IPS DF 6.9 (cell line): ENCODE data around the gene RIMS4.

Experiments
- DNase-seq: peaks from one replicate; pipeline ENCODE4 v3.0.0-alpha.2; 2013; ENCODE audit warnings: low read depth, low spot score
- H3K27ac ChIP-seq: one replicate; pipeline ENCODE4 v1.5.1; 2013; ENCODE audit warnings: low read length, control low read depth
- H3K27me3 ChIP-seq: 2 replicates; pipeline ENCODE4 v1.6.1; 2013; ENCODE audit warnings: mild to moderate bottlenecking, low read length; ENCODE audit not compliant: control insufficient read depth, insufficient read depth
- H3K36me3 ChIP-seq: 2 replicates; pipeline ENCODE4 v1.6.1; 2013; ENCODE audit warnings: low read length; ENCODE audit not compliant: control insufficient read depth, insufficient read depth
- H3K4me1 ChIP-seq: 2 replicates; pipeline ENCODE4 v1.6.1; 2013; ENCODE audit warnings: low read length; ENCODE audit not compliant: control insufficient read depth, insufficient read depth
- H3K4me3 ChIP-seq: 2 replicates; pipeline ENCODE4 v1.5.1; 2013; ENCODE audit warnings: mild to moderate bottlenecking, low read length
- H3K9me3 ChIP-seq: 2 replicates; pipeline ENCODE4 v1.6.1; 2013; ENCODE audit warnings: low read length, inconsistent platforms; ENCODE audit not compliant: control insufficient read depth, insufficient read depth
- WGBS: extraction: QIAGEN DNeasy Blood & Tissue Kit; methylation state at CpG from one replicate; pipeline ENCODE4 v1.1.7; 2013; ENCODE audit warnings: mixed read lengths, missing lambda C conversion rate; ENCODE audit not compliant: insufficient read length, insufficient coverage; 5-methylcytosine and 5-hydroxymethylcytosine counted together

Gene RIMS4

GRCh38 chr20:44743080-44743701 lies 67.2 kb downstream of the RIMS4 start:
- Histone ChIP-seq H3K36me3 (no peaks in the 10 kb centered on the region), H3K4me3 (no peak overlapping the region), H3K27ac (no peak overlapping the region), H3K4me1 (no peaks in the 10 kb centered on the region), H3K9me3 (no peaks in the 10 kb centered on the region), H3K27me3 (peaks cover 9% of the 10 kb centered on the region; the same call in 1 of the 2 replicates)
- no peak for DNase-seq
- WGBS: no CpG with 5 or more reads among the region's 7 CpGs

- DNase-seq: no peak
- H3K36me3 ChIP-seq: no peaks in the 10 kb centered on the region
- no peak overlapping the region for H3K4me3 ChIP-seq
- H3K4me1 ChIP-seq: no peaks in the 10 kb centered on the region
- no peaks in the 10 kb centered on the region for H3K9me3 ChIP-seq
- peaks cover 9% of the 10 kb centered on the region; the same call in 1 of the 2 replicates for H3K27me3 ChIP-seq
- no peak overlapping the region for H3K27ac ChIP-seq
- WGBS: no CpG with 5 or more reads among the region's 14 CpGs
These were observed 67.9 kb downstream of the RIMS4 start for GRCh38 chr20:44742304-44743079.

DNA sequence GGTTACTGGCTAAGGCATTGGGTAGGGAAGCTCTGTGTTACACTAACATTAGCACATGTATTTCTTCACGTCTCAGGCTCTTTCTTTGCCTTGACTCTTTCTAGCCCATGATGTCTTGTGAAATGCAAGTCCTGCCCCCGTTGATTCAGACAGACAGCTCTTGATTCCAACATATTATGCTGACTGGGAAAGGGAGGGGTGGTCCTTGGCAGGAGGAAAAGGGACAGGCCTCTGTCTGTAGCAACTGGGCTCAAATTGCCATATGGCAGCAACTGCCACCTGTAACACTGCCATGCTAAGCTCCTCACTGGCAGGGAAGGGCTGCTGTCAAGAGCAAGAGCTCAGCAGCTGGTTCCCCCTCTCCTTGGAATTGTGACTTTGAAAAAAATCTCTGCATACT lies 70.4 kb downstream of the RIMS4 start:
- no peaks in the 10 kb centered on the region for H3K36me3 ChIP-seq
- no peak overlapping the region for H3K27ac ChIP-seq
- H3K27me3 ChIP-seq: no peaks in the 10 kb centered on the region
- no peak overlapping the region for H3K4me3 ChIP-seq
- WGBS: no CpG with 5 or more reads among the region's 2 CpGs
- H3K4me1 ChIP-seq: no peaks in the 10 kb centered on the region
- DNase-seq: no peak
- no peaks in the 10 kb centered on the region for H3K9me3 ChIP-seq

- WGBS: no CpG with 5 or more reads among the region's 7 CpGs
- no peaks in the 10 kb centered on the region for H3K9me3 ChIP-seq
- H3K36me3 ChIP-seq: no peaks in the 10 kb centered on the region
- no peaks in the 10 kb centered on the region for H3K4me1 ChIP-seq
- peak; percentile 93 for DNase-seq
- H3K27ac ChIP-seq: no peak overlapping the region
- no peak overlapping the region for H3K4me3 ChIP-seq
- no peaks in the 10 kb centered on the region for H3K27me3 ChIP-seq
These were observed 71.4 kb downstream of the RIMS4 start for GRCh38 chr20:44738813-44739477.

GRCh38 chr20:44737116-44737515 lies 73.2 kb downstream of the RIMS4 start:
- no peak overlapping the region for H3K4me3 ChIP-seq
- no peaks in the 10 kb centered on the region for H3K4me1 ChIP-seq
- H3K9me3 ChIP-seq: no peaks in the 10 kb centered on the region
- no peak overlapping the region for H3K27ac ChIP-seq
- no peak for DNase-seq
- no peaks in the 10 kb centered on the region for H3K36me3 ChIP-seq
- WGBS: no CpG with 5 or more reads among the region's 4 CpGs
- H3K27me3 ChIP-seq: no peaks in the 10 kb centered on the region

DNA sequence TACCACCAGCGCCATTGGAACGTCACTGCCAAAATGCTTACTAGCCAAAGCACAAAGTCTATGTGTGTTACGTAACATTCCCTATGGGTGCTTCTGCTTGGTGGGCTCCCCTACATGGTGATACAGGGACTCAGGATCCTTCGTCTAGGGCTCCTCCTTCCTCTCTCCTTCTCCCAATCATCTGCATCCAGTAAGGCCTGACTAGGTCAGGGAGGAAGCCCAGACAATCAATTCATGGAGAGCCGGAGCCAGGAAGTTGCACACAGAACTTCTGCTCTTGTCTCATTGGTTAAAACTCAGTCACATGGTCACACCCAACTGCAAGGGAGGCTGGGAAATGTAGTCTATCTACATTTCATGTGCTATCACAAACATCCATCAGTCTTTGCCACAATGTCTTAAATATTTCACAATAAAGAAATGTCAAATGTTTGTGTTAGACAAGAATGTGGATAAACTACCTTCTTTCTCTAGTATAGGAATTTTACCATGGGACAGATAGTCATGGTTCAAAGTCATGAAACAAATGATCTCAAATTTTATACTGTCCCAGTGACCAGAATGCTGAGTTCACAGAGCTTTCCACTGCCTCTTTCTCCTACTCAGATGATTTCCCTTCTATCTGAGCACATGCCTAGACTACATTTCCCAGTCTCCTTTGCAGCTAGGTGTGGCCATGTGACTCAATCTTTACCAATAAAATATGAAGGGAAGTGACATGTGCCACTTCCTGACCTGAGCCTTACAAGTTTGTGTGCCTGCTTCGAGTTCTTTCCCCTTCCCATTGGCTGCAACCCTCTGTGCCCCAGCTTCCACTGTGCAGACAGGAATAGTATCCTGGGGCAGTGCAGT lies 74.0 kb downstream of the RIMS4 start:
- peak; percentile 94 for DNase-seq
- no CpG with 5 or more reads among the region's 6 CpGs for WGBS

DNA sequence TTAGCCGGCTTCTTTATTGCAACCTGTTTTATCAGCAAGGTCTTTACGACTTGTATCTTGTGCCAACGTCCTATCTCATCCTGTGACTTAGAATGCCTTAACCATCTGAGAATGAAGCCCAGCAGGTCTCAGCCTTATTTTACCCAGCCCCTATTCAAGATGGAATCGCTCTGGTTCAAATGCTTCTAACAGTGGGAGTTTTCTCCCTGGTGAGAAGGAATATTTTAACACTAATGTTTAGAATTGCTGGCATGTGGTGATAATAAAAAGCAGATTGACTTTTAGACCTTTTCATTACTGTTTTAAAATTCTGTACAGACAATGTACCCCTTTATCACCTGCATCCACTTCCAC lies 74.6 kb downstream of the RIMS4 start:
- no peak for DNase-seq
- no peak overlapping the region for H3K27ac ChIP-seq
- whole genome bisulfite sequencing: no CpG with 5 or more reads among the region's 4 CpGs
- no peaks in the 10 kb centered on the region for H3K27me3 ChIP-seq
- H3K4me1 ChIP-seq: no peaks in the 10 kb centered on the region
- H3K9me3 ChIP-seq: no peaks in the 10 kb centered on the region
- H3K4me3 ChIP-seq: no peak overlapping the region
- H3K36me3 ChIP-seq: no peaks in the 10 kb centered on the region

More for the DNA sequence above, 74.0 kb downstream of the RIMS4 start:
- H3K4me3 ChIP-seq: no peak overlapping the region
- H3K27ac ChIP-seq: no peak overlapping the region
- no peaks in the 10 kb centered on the region for H3K4me1 ChIP-seq
- H3K36me3 ChIP-seq: no peaks in the 10 kb centered on the region
- no peaks in the 10 kb centered on the region for H3K9me3 ChIP-seq
- H3K27me3 ChIP-seq: no peaks in the 10 kb centered on the region

- Histone ChIP-seq H3K27me3 (no peaks in the 10 kb centered on the region), H3K36me3 (no peaks in the 10 kb centered on the region), H3K9me3 (no peaks in the 10 kb centered on the region), H3K4me3 (no peak overlapping the region), H3K4me1 (no peaks in the 10 kb centered on the region), H3K27ac (no peak overlapping the region)
- no CpG with 5 or more reads among the region's 3 CpGs for WGBS
- no peak for DNase-seq
These were observed 75.4 kb downstream of the RIMS4 start for GRCh38 chr20:44734938-44735337.

DNA sequence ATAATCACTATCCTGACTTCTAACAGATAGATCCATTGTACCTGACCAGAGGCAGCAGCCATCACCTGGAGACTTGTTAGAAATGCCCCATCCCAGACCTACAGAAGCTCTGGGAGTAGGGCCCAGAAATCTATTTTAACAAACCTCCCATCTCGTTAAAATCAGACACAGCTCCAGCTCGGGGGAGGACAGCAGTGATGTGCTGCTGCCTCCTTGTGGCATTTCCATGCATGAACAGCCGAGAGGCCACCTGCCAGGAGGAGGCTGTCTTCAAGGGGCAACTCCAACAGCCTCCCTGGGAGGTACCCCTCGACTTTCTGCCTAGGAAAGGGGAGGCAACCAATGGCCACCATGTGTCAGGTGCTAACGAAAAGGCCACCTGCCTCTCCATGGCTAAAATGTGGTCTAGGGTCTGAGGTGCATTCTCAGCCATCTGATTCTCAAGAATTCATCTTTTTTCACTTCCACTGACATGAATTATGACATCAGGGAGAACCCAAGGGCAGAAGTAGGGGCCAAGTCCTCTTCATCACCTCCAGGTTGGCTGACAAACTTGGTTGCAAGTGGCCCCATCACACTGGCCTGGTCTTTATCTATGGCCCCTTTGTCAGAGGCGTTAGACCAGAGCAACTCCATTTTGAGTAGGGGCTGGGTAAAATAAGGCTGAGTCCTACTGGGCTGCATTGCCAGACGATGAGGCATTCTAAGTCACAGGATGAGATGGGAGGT lies 76.8 kb downstream of the RIMS4 start:
- no peak for DNase-seq
- Histone ChIP-seq H3K27me3 (no peaks in the 10 kb centered on the region), H3K4me1 (no peaks in the 10 kb centered on the region), H3K27ac (no peak overlapping the region), H3K36me3 (no peaks in the 10 kb centered on the region), H3K4me3 (no peak overlapping the region), H3K9me3 (no peaks in the 10 kb centered on the region)
- no CpG with 5 or more reads among the region's 7 CpGs for WGBS
